Right lobe of liver (tissue), 4 donors: ENCODE measurements around the gene TMPRSS11F.

Experiments used
- POLR2A ChIP-seq: fragments of 450-650 bp; IDR thresholded peaks from one replicate; pipeline ENCODE4 v1.6.1; 2017; ENCODE audit warnings: antibody characterized with exemption, mild to moderate bottlenecking
- TF ChIP-seq, protein P1 (sequence below), 4 donors: fragments of 200-600 bp in 3 of 4; fragments of 450-650 bp in 1 of 4; IDR thresholded peaks; one replicate each; pipeline versions ENCODE4 v1.5.1 to v1.8.0; 2016 to 2022; ENCODE audit warnings: antibody characterized with exemption in 4 of 4, mild to moderate bottlenecking in 2 of 4
- donor health status: DM: no; HTN: no; CAD: no.
- donor health status: DM: no; HTN: no; CAD: no.
- donor health status: DM: no; HTN: yes; CAD: no.

DNA sequence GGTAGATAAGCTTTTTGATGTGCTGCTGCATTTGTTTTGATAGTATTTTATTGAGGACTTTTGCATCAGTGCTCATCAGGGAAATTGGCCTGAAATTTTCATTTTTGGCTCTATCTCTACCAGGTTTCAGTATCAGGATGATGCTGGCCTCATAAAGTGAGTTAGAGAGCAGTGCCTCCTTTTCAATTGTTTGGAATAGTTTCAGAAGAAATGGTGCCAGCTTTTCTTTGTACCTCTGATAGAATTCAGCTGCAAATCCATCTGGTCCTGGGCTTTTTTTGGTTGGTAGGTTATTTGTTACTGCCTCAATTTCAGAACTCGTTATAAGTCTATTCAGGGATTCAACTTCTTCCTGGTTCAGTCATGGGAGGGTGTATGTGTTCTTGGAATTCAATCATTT, 15.6 kb upstream of the TMPRSS11F start:
- TF ChIP-seq, protein P1, sequence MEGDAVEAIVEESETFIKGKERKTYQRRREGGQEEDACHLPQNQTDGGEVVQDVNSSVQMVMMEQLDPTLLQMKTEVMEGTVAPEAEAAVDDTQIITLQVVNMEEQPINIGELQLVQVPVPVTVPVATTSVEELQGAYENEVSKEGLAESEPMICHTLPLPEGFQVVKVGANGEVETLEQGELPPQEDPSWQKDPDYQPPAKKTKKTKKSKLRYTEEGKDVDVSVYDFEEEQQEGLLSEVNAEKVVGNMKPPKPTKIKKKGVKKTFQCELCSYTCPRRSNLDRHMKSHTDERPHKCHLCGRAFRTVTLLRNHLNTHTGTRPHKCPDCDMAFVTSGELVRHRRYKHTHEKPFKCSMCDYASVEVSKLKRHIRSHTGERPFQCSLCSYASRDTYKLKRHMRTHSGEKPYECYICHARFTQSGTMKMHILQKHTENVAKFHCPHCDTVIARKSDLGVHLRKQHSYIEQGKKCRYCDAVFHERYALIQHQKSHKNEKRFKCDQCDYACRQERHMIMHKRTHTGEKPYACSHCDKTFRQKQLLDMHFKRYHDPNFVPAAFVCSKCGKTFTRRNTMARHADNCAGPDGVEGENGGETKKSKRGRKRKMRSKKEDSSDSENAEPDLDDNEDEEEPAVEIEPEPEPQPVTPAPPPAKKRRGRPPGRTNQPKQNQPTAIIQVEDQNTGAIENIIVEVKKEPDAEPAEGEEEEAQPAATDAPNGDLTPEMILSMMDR (IDR thresholded peaks at IDR 0.05), result no peak
- TF ChIP-seq POLR2A, result no peak
